ENCODE data around the gene USP24. TPM values are rescaled to one million over a fixed set of nuclear protein-coding genes. Genes with fewer than 3 reads are reported as not detected.

The USP24 gene
- total and polyA plus RNA-seq, 4 donors, result 42.5 to 70.6 (median 46.9) TPM

DNA sequence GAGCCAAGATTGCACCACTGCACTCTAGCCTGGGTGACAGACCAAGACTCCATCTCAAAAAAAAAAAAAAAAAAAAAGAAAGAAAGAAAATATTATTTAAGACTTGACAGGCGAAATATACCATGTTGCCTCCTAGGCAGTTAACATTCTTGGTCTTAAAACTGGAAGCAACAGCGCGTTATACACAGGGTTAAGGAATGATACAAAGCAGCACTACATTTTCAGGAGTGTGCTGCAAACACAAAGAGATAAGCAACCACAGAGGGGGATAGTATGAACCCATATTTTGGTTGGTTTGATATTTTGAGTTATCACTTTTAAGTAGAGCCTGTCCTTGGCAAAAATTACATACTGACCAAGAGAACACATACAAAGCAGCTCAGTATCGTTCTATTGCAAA lies 25.1 kb downstream of the USP24 start:
- WGBS (ENCODE audit: insufficient coverage), result 92% methylated on average over 2 of the region's 4 CpGs
- H3K36me3 ChIP-seq (ENCODE audit: control insufficient read depth, insufficient read depth, low read length), result no peaks in the 10 kb centered on the region
- H3K4me3 ChIP-seq (ENCODE audit: low read depth, low read length), result no peak overlapping the region
- H3K9me3 ChIP-seq (ENCODE audit: control insufficient read depth, insufficient read depth, low read length), result peaks cover 3% of the 10 kb centered on the region
- H3K4me1 ChIP-seq (ENCODE audit: control insufficient read depth, insufficient read depth, low read length), result no peaks in the 10 kb centered on the region
- H3K27ac ChIP-seq (ENCODE audit: low read depth, low read length), result no peak overlapping the region
- no peaks in the 10 kb centered on the region for H3K27me3 ChIP-seq (ENCODE audit: control insufficient read depth, insufficient read depth, low read length)
- DNase-seq (ENCODE audit: low read depth in 4 of 6, low spot score in 6 of 6), result no peak

DNA sequence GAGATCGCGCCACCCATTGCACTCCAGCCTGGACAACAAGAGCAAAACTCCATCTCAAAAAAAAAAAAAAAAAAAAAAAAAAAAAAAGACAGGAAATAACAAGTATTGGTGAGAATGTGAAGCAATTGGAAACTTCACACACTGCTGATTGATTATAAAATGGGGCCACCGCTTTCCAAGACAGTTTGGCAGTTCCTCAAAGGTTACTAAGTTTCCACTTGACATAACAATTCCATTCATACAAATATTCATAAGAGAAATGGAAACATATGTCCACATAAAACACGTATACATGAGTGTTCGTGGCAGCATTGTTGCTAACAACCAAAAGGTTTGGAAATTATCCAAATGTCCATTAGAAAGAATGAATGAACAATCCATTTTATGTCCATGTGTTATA lies 26.3 kb downstream of the USP24 start:
- WGBS (ENCODE audit: insufficient coverage), result no CpG with 5 or more reads among the region's 5 CpGs

DNA sequence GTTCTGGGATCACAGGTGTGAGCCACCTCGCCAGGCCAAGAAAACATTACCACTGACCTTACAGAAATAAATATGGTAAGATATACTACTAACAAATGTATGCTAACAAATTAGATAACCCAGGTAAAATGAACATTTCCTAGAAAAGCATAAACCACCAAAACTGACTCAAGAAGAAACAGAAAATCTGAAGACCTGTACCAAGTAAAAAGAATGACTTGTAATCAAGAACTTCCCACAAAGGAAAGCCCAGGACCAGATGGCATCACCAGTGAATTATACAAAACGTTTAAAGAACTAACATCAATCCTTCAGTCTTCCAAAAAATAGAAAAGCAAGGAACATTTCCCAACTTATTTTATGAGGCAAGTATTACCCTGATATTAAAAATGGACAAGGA lies 29.3 kb downstream of the USP24 start:
- Histone ChIP-seq H3K27me3 (ENCODE audit: control insufficient read depth, insufficient read depth, low read length) (no peaks in the 10 kb centered on the region), H3K36me3 (ENCODE audit: control insufficient read depth, insufficient read depth, low read length) (no peaks in the 10 kb centered on the region), H3K4me3 (ENCODE audit: low read depth, low read length) (no peak overlapping the region), H3K9me3 (ENCODE audit: control insufficient read depth, insufficient read depth, low read length) (peaks cover 9% of the 10 kb centered on the region), H3K27ac (ENCODE audit: low read depth, low read length) (no peak overlapping the region), H3K4me1 (ENCODE audit: control insufficient read depth, insufficient read depth, low read length) (no peaks in the 10 kb centered on the region)
- no CpG with 5 or more reads among the region's 2 CpGs for WGBS (ENCODE audit: insufficient coverage)
- no peak for DNase-seq (ENCODE audit: low read depth in 4 of 6, low spot score in 6 of 6)

More for the DNA sequence above, 26.3 kb downstream of the USP24 start:
- no peak for DNase-seq (ENCODE audit: low read depth in 4 of 6, low spot score in 6 of 6)
- Histone ChIP-seq H3K4me1 (ENCODE audit: control insufficient read depth, insufficient read depth, low read length) (no peaks in the 10 kb centered on the region), H3K27me3 (ENCODE audit: control insufficient read depth, insufficient read depth, low read length) (no peaks in the 10 kb centered on the region), H3K27ac (ENCODE audit: low read depth, low read length) (no peak overlapping the region), H3K36me3 (ENCODE audit: control insufficient read depth, insufficient read depth, low read length) (no peaks in the 10 kb centered on the region), H3K9me3 (ENCODE audit: control insufficient read depth, insufficient read depth, low read length) (peaks cover 8% of the 10 kb centered on the region), H3K4me3 (ENCODE audit: low read depth, low read length) (no peak overlapping the region)

DNA sequence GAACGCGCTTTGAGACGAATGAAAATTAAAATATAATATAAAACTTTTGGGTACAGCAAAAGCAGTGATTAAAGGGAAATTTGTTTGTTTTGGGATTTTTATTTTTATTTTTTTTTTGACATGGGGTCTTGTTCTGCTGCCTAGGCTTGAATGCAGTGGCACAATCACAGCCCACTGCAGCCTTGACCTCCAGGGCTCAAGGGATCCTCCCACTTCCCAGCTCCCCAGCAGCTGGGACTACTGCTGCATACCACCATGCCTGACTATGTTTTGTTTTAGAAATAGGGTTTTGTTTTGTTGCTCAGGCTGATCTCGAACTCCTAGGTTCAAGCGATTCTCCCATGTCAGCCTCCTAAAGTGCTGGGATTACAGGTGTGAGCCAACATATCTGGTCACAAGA lies 30.3 kb downstream of the USP24 start:
- no CpG with 5 or more reads among the region's 5 CpGs for WGBS (ENCODE audit: insufficient coverage)
- no peaks in the 10 kb centered on the region for H3K4me1 ChIP-seq (ENCODE audit: control insufficient read depth, insufficient read depth, low read length)
- H3K9me3 ChIP-seq (ENCODE audit: control insufficient read depth, insufficient read depth, low read length), result peaks cover 9% of the 10 kb centered on the region
- no peaks in the 10 kb centered on the region for H3K27me3 ChIP-seq (ENCODE audit: control insufficient read depth, insufficient read depth, low read length)
- H3K36me3 ChIP-seq (ENCODE audit: control insufficient read depth, insufficient read depth, low read length), result no peaks in the 10 kb centered on the region
- no peak overlapping the region for H3K27ac ChIP-seq (ENCODE audit: low read depth, low read length)
- DNase-seq (ENCODE audit: low read depth in 4 of 6, low spot score in 6 of 6), result no peak
- no peak overlapping the region for H3K4me3 ChIP-seq (ENCODE audit: low read depth, low read length)

DNA sequence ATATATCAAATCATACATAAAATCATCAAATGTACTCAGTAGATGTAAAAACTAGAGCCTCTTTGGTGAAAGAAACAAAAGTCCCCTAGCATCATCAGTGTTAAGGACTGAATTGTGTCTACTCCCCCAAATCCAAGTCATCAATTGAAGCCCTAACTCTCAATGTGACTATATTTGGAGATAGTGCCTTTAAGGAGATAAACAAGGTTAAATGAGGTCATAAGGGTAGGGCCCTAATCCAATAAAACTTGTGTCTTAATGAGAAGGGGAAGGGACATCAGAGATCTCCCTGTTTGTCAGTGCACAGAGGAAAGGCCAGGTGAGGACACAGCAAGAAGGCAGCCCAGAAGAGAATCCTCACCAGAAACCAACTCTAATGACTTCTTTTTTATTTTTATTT lies 33.5 kb downstream of the USP24 start:
- peaks cover 3% of the 10 kb centered on the region for H3K36me3 ChIP-seq (ENCODE audit: control insufficient read depth, insufficient read depth, low read length)
- H3K27me3 ChIP-seq (ENCODE audit: control insufficient read depth, insufficient read depth, low read length), result no peaks in the 10 kb centered on the region
- DNase-seq (ENCODE audit: low read depth in 4 of 6, low spot score in 6 of 6), result no peak
- H3K4me3 ChIP-seq (ENCODE audit: low read depth, low read length), result no peak overlapping the region
- no peak overlapping the region for H3K27ac ChIP-seq (ENCODE audit: low read depth, low read length)
- H3K9me3 ChIP-seq (ENCODE audit: control insufficient read depth, insufficient read depth, low read length), result peaks cover 9% of the 10 kb centered on the region
- no peaks in the 10 kb centered on the region for H3K4me1 ChIP-seq (ENCODE audit: control insufficient read depth, insufficient read depth, low read length)

DNA sequence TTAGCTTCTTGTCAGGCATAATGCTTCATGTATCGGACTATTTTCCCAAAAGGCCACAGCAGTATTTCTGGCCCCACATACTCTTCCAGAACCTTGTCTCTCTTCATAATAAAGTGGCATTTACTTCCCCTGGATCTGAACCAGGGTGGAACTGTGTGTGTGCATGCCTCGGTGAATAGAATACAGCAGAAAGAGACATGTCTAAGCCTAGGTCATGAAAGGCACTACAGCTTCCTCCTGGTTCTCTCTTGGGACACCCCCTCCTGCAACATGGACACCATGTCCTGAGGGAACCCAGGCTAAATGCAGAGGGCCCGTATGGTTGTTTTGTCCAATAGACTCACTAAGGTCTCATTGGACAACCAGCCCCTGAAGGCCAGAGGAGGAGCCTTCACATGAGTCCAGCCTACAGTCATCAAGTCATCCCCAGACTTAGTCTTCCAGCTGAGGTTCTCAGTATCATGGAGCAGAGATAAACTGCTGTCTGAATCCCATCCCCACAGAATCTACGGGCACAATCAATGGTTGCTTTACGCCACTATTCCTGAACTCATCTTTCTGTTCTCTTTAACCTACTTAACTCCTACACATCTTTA lies 35.0 kb downstream of the USP24 start:
- WGBS (ENCODE audit: insufficient coverage), result 96% methylated on average over 5 of the region's 5 CpGs

DNA sequence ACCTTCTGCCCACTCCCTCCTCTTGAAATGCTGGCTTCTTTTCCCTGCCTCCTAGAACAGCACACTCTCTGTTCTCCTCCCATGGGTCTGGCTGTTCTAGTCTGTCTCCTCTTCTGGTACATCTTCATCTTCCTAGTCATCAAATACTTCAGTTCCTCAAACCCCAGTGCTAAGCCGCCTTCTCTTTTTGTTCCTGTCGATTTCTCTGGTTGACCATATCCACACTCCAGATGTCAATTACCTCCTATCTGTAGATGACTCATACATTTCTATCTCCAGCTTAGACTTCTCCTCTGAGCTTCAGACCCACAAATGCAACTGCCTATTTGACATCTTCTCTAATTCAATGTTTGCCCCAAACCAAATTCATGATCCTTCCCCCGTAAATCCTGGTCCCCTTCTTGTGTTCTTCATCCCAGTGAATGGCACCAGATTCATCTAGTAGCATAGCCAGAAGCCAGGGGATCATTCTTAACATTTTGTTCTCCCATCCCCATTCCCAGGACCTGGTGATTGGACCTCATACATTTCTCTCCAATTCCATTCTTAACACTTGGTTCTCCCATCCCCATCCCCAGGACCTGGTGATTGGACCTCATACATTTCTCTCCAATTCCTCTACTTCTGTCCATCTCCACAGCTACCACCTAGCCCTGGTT lies 35.9 kb downstream of the USP24 start:
- Histone ChIP-seq H3K27me3 (ENCODE audit: control insufficient read depth, insufficient read depth, low read length) (no peaks in the 10 kb centered on the region), H3K9me3 (ENCODE audit: control insufficient read depth, insufficient read depth, low read length) (peaks cover 2% of the 10 kb centered on the region), H3K27ac (ENCODE audit: low read depth, low read length) (no peak overlapping the region), H3K4me1 (ENCODE audit: control insufficient read depth, insufficient read depth, low read length) (no peaks in the 10 kb centered on the region), H3K36me3 (ENCODE audit: control insufficient read depth, insufficient read depth, low read length) (peaks cover 6% of the 10 kb centered on the region), H3K4me3 (ENCODE audit: low read depth, low read length) (no peak overlapping the region)
- 95% methylated on average over 3 of the region's 3 CpGs for WGBS (ENCODE audit: insufficient coverage)
- no peak for DNase-seq (ENCODE audit: low read depth in 4 of 6, low spot score in 6 of 6)

More for the DNA sequence above, 35.0 kb downstream of the USP24 start:
- no peak overlapping the region for H3K4me3 ChIP-seq (ENCODE audit: low read depth, low read length)
- H3K27me3 ChIP-seq (ENCODE audit: control insufficient read depth, insufficient read depth, low read length), result no peaks in the 10 kb centered on the region
- peaks cover 4% of the 10 kb centered on the region for H3K36me3 ChIP-seq (ENCODE audit: control insufficient read depth, insufficient read depth, low read length)
- H3K4me1 ChIP-seq (ENCODE audit: control insufficient read depth, insufficient read depth, low read length), result no peaks in the 10 kb centered on the region
- H3K27ac ChIP-seq (ENCODE audit: low read depth, low read length), result no peak overlapping the region
- peaks cover 6% of the 10 kb centered on the region for H3K9me3 ChIP-seq (ENCODE audit: control insufficient read depth, insufficient read depth, low read length)
- DNase-seq (ENCODE audit: low read depth in 4 of 6, low spot score in 6 of 6), result no peak

DNA sequence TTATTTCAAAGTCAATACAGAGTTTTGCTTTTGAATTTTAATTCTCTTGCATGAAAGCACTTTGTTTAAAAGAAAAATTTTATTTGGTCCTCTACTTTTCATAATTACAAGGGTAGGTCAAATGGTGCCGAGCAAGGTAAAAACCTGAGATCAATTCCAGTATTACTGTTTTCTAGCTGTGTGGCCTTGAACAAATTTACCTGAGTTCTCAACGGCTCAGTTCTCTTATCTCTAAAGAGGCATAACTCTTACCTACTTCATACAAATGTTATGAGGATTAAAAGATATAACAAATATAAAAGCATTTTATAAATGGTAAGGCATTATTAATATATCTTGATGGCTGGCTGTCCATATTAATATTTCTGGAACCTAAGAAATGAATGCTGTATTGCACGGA lies 42.5 kb downstream of the USP24 start:
- Histone ChIP-seq H3K4me1 (ENCODE audit: control insufficient read depth, insufficient read depth, low read length) (peaks cover 3% of the 10 kb centered on the region), H3K4me3 (ENCODE audit: low read depth, low read length) (no peak overlapping the region), H3K27me3 (ENCODE audit: control insufficient read depth, insufficient read depth, low read length) (no peaks in the 10 kb centered on the region), H3K36me3 (ENCODE audit: control insufficient read depth, insufficient read depth, low read length) (peaks cover 6% of the 10 kb centered on the region), H3K27ac (ENCODE audit: low read depth, low read length) (no peak overlapping the region), H3K9me3 (ENCODE audit: control insufficient read depth, insufficient read depth, low read length) (no peaks in the 10 kb centered on the region)
- no peak for DNase-seq (ENCODE audit: low read depth in 4 of 6, low spot score in 6 of 6)
- no CpG with 5 or more reads among the region's 3 CpGs for WGBS (ENCODE audit: insufficient coverage)

DNA sequence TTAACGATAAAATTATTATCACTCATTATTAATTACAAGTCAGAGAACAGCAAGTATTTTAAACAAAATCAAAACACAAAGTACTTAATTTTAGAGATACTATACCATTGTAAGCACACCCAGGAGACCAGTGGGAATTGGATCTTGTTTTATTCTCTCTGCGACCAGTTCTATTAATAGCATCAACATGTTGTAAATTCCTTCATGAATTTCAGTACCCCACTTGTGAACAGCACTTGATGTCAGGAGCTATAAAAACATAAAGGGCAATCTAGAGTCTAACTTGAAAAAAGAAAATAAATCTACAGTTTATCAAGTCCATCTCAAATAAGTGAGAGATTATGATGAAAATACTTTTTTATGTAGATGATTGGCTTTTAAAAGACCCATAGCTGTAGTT lies 42.9 kb downstream of the USP24 start:
- Histone ChIP-seq H3K27me3 (ENCODE audit: control insufficient read depth, insufficient read depth, low read length) (no peaks in the 10 kb centered on the region), H3K27ac (ENCODE audit: low read depth, low read length) (no peak overlapping the region), H3K36me3 (ENCODE audit: control insufficient read depth, insufficient read depth, low read length) (peaks cover 6% of the 10 kb centered on the region), H3K9me3 (ENCODE audit: control insufficient read depth, insufficient read depth, low read length) (no peaks in the 10 kb centered on the region), H3K4me3 (ENCODE audit: low read depth, low read length) (no peak overlapping the region), H3K4me1 (ENCODE audit: control insufficient read depth, insufficient read depth, low read length) (peaks cover 3% of the 10 kb centered on the region)
- DNase-seq (ENCODE audit: low read depth in 4 of 6, low spot score in 6 of 6), result no peak
- WGBS (ENCODE audit: insufficient coverage), result no CpG with 5 or more reads among the region's 2 CpGs

DNA sequence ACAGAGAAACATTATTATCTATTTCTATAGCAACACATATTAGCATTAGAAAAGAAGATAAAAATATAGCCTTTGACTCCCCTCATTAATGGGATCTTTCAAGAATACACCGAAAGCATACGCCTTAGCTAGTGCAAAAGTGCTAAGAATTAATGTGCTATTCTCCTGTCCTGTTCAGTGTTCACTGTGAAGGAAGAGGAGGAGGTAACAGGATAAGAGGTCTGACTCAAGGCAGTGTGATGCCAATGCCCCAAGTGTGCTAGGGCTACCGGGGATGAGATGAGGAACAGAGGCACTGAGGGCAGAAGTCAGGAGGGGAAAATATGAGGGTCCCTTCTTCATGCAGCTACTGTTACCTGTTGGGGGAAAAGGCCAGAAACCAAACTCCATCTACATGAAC lies 43.5 kb downstream of the USP24 start:
- Histone ChIP-seq H3K27ac (ENCODE audit: low read depth, low read length) (no peak overlapping the region), H3K36me3 (ENCODE audit: control insufficient read depth, insufficient read depth, low read length) (peaks cover 3% of the 10 kb centered on the region), H3K4me3 (ENCODE audit: low read depth, low read length) (no peak overlapping the region), H3K27me3 (ENCODE audit: control insufficient read depth, insufficient read depth, low read length) (no peaks in the 10 kb centered on the region), H3K4me1 (ENCODE audit: control insufficient read depth, insufficient read depth, low read length) (peaks cover 3% of the 10 kb centered on the region), H3K9me3 (ENCODE audit: control insufficient read depth, insufficient read depth, low read length) (no peaks in the 10 kb centered on the region)
- DNase-seq (ENCODE audit: low read depth in 4 of 6, low spot score in 6 of 6), result no peak
- WGBS (ENCODE audit: insufficient coverage), result 17% methylated on average over 2 of the region's 3 CpGs
